ENCODE results near the gene SPIRE2. TPM values are rescaled to one million over a fixed set of nuclear protein-coding genes. Genes with fewer than 3 reads are reported as not detected.

The SPIRE2 gene
- total and polyA plus RNA-seq, 2 donors (not counting 1 experiment from before 2014, with no cell fraction given), result 0.98 to 2.0 TPM

GRCh38 chr16:89918453-89919347, 90.4 kb downstream of the SPIRE2 start, which contains the start of gene MC1R:
MC1R (plus strand) TSS chr16:89918862; CDS start chr16:89919259, 397 bp downstream.
- peak; percentile 60 for DNase-seq
- Histone ChIP-seq H3K9me3 (ENCODE audit: control extremely low read depth in 1 of 3, control insufficient read depth in 2 of 3, insufficient read depth in 1 of 3, low read length in 2 of 3) (peaks cover 0 to 21% (median 0%) of the 10 kb centered on the region in 3 donors), H2AFZ (ENCODE audit: insufficient read depth, low read depth, low read length, poor library complexity, severe bottlenecking) (peak within 1 kb of the TSS; percentile 60), H3K4me1 (ENCODE audit: control insufficient read depth in 2 of 2, insufficient read depth in 2 of 2, low read length in 2 of 2) (peaks cover 42 to 45% of the 10 kb centered on the region in 2 donors), H3K27me3 (replicated peaks in 1 of 4; ENCODE audit: control extremely low read depth in 1 of 4, control insufficient read depth in 3 of 4, insufficient read depth in 4 of 4, low read length in 3 of 4) (peaks cover 0 to 49% (median 22%) of the 10 kb centered on the region in 4 experiments), H3K36me3 (replicated peaks in 1 of 2; ENCODE audit: control extremely low read depth in 1 of 2, control insufficient read depth in 1 of 2, extremely low read depth in 1 of 2, insufficient read depth in 2 of 2, low read length in 1 of 2) (no peaks in the 10 kb centered on the region), H3K9ac (ENCODE audit: low read length) (peak within 1 kb of the TSS; percentile 63), H3K27ac (ENCODE audit: low read length in 2 of 2) (no peak within 1 kb of the TSS), H3K79me2 (ENCODE audit: control insufficient read depth, insufficient read depth, low read length) (no peaks in the 10 kb centered on the region), H3K4me2 (replicated peaks; ENCODE audit: low read depth, low read length, poor library complexity, severe bottlenecking) (peak within 1 kb of the TSS; percentile 94), H4K20me1 (ENCODE audit: control insufficient read depth, insufficient read depth, low read length, poor library complexity, severe bottlenecking) (peaks cover 3% of the 10 kb centered on the region), H3K4me3 (ENCODE audit: control extremely low read depth in 1 of 5, extremely low read depth in 1 of 5, insufficient read depth in 1 of 5, low read depth in 2 of 5, low read length in 4 of 5) (peak within 1 kb of the TSS; percentile 8 to 59 (median 46))
- ChIA-PET CTCF (interaction anchor here (0.9 to 1.5 kb wide), 6 partner anchors 9 to 218 kb away, joined by 3 to 5 read pairs (median 3); no protein-coding TSS in a partner anchor), POLR2A (interaction anchor here (1.4 kb wide), 1 partner anchor 8 kb away, joined by 5 read pairs; no protein-coding TSS in a partner anchor)
- intact Hi-C loops (cut with micrococcal nuclease), result loop anchor here (2.0 kb wide), 2 partner anchors 34 to 54 kb away; no protein-coding TSS in a partner anchor
- peak; percentile 28 for ATAC-seq (ENCODE audit: low read depth)
- WGBS (ENCODE audit: insufficient coverage), result 8% methylated on average over 23 of the region's 23 CpGs
- Mint-ChIP-seq H3K27ac (peak within 1 kb of the TSS; percentile 61), H3K27me3 (peaks cover 24% of the 10 kb centered on the region), H3K4me1 (peaks cover 36% of the 10 kb centered on the region), H3K9me3 (ENCODE audit: insufficient read depth) (no peaks in the 10 kb centered on the region), H3K4me3 (peak within 1 kb of the TSS; percentile 81)
- TF ChIP-seq EZH2 (IDR thresholded peaks at IDR 0.05; ENCODE audit: borderline replicate concordance, insufficient read depth, low read depth, low read length, poor library complexity, severe bottlenecking), result no peak
- TF ChIP-seq, protein P1, sequence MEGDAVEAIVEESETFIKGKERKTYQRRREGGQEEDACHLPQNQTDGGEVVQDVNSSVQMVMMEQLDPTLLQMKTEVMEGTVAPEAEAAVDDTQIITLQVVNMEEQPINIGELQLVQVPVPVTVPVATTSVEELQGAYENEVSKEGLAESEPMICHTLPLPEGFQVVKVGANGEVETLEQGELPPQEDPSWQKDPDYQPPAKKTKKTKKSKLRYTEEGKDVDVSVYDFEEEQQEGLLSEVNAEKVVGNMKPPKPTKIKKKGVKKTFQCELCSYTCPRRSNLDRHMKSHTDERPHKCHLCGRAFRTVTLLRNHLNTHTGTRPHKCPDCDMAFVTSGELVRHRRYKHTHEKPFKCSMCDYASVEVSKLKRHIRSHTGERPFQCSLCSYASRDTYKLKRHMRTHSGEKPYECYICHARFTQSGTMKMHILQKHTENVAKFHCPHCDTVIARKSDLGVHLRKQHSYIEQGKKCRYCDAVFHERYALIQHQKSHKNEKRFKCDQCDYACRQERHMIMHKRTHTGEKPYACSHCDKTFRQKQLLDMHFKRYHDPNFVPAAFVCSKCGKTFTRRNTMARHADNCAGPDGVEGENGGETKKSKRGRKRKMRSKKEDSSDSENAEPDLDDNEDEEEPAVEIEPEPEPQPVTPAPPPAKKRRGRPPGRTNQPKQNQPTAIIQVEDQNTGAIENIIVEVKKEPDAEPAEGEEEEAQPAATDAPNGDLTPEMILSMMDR (IDR thresholded peaks at IDR 0.05), result peak; percentile 66
